ENCODE data around the gene ABCC12. TPM values are rescaled to one million over a fixed set of nuclear protein-coding genes. Genes with fewer than 3 reads are reported as not detected.

The ABCC12 gene
- total RNA-seq, 1 experiment from 2014 or later, result not detected

DNA sequence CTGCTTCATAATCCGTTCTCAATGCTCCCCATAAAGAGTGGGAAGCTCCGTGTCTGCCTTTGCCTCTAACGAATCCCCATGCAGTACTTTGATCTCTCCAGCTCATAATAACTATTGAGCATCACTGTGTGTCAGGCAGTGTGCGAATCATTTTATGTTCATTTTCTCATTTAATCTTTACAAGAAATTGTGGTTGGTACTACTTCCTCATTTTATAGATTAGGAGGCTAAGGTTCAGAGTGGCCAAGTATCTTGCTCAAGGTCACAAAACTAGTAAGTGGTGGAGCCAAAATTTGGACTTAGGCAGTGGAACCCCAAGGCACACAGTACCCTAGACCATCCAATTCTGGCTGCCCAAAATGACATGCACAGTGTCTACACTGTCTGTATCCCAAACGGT lies 44.8 kb downstream of the ABCC12 start:
- Histone ChIP-seq H3K36me3 (ENCODE audit: insufficient read depth, low read length, poor library complexity, severe bottlenecking) (no peaks in the 10 kb centered on the region), H3K27me3 (replicated peaks; ENCODE audit: insufficient read depth, low read depth, low read length, poor library complexity) (peaks cover 28% of the 10 kb centered on the region), H3K4me3 (ENCODE audit: low read depth, low read length, poor library complexity, severe bottlenecking) (no peak overlapping the region), H3K9me3 (ENCODE audit: low read depth, low read length, poor library complexity, severe bottlenecking) (no peaks in the 10 kb centered on the region), H3K27ac (ENCODE audit: low read depth, low read length, poor library complexity, severe bottlenecking) (no peak overlapping the region), H3K4me1 (ENCODE audit: insufficient read depth, low read length, poor library complexity, severe bottlenecking) (no peaks in the 10 kb centered on the region)
- DNase-seq (ENCODE audit: low spot score), result no peak
- POLR2A ChIA-PET (ENCODE audit: low non-redundant PET), result no interaction called here
- BruUV-seq (replicated peaks), result no TSS peak
- CTCF ChIA-PET, result no interaction called here
- intact Hi-C loops (cut with micrococcal nuclease; ENCODE audit: unreplicated experiment), result no loop called here
- TF ChIP-seq EZH2 (IDR thresholded peaks at IDR 0.05; ENCODE audit: borderline replicate concordance, low read depth, low read length, poor library complexity, severe bottlenecking), result no peak
- TF ChIP-seq, protein P1, sequence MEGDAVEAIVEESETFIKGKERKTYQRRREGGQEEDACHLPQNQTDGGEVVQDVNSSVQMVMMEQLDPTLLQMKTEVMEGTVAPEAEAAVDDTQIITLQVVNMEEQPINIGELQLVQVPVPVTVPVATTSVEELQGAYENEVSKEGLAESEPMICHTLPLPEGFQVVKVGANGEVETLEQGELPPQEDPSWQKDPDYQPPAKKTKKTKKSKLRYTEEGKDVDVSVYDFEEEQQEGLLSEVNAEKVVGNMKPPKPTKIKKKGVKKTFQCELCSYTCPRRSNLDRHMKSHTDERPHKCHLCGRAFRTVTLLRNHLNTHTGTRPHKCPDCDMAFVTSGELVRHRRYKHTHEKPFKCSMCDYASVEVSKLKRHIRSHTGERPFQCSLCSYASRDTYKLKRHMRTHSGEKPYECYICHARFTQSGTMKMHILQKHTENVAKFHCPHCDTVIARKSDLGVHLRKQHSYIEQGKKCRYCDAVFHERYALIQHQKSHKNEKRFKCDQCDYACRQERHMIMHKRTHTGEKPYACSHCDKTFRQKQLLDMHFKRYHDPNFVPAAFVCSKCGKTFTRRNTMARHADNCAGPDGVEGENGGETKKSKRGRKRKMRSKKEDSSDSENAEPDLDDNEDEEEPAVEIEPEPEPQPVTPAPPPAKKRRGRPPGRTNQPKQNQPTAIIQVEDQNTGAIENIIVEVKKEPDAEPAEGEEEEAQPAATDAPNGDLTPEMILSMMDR (conservative IDR thresholded peaks at IDR 0.05; ENCODE audit: low read depth, low read length), result no peak

DNA sequence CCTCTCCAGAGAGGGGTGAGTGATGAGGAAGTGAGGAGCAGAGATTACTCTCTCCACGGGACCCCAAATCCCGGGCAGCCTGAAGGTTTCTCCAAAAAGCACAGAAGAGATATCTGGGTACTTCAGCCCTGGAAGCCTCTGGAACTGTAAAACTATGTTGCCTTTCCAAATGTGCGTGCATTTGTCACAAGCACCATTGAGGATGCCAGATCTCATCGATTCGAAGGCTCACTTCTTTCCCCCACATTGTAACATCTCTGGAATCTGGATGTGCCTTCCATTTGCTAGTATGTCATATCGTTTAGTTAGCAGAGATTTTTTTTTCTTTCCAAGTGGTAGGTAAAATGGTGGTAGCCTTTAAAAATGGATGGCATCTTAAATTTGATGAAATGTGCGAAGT lies 45.8 kb downstream of the ABCC12 start:
- H3K4me3 ChIP-seq (ENCODE audit: low read depth, low read length, poor library complexity, severe bottlenecking), result no peak overlapping the region
- intact Hi-C loops (cut with micrococcal nuclease; ENCODE audit: unreplicated experiment), result no loop called here
- no peak for DNase-seq (ENCODE audit: low spot score)
- H3K36me3 ChIP-seq (ENCODE audit: insufficient read depth, low read length, poor library complexity, severe bottlenecking), result no peaks in the 10 kb centered on the region
- H3K4me1 ChIP-seq (ENCODE audit: insufficient read depth, low read length, poor library complexity, severe bottlenecking), result no peaks in the 10 kb centered on the region
- H3K9me3 ChIP-seq (ENCODE audit: low read depth, low read length, poor library complexity, severe bottlenecking), result no peaks in the 10 kb centered on the region
- no TSS peak for BruUV-seq (replicated peaks)
- TF ChIP-seq EZH2 (IDR thresholded peaks at IDR 0.05; ENCODE audit: borderline replicate concordance, low read depth, low read length, poor library complexity, severe bottlenecking), result no peak
- TF ChIP-seq, protein P1 (conservative IDR thresholded peaks at IDR 0.05; ENCODE audit: low read depth, low read length), result no peak
- ChIA-PET POLR2A (ENCODE audit: low non-redundant PET) (no interaction called here), CTCF (no interaction called here)
- no peak overlapping the region for H3K27ac ChIP-seq (ENCODE audit: low read depth, low read length, poor library complexity, severe bottlenecking)
- H3K27me3 ChIP-seq (replicated peaks; ENCODE audit: insufficient read depth, low read depth, low read length, poor library complexity), result peaks cover 28% of the 10 kb centered on the region

DNA sequence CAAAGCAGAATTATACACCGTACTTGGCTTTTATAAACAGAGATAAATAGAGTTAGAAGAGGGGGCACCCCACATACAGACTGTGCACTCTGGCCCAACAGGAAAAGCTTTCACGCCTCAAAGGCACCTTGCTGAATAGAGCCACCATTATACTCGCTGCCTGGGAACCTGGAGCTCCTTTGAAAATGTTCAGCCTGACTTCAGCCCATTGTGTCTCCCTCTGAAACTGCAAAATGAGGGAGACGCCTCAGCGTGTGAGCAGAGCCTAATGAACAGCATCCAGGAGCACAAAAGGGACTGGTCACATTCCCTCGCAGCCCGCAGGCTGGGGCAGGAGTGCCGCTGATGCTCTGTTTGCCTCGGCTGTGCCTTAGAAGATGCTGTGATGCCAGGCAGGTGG lies 46.3 kb downstream of the ABCC12 start:
- Histone ChIP-seq H3K27me3 (replicated peaks; ENCODE audit: insufficient read depth, low read depth, low read length, poor library complexity) (peaks cover 28% of the 10 kb centered on the region), H3K4me3 (ENCODE audit: low read depth, low read length, poor library complexity, severe bottlenecking) (no peak overlapping the region), H3K9me3 (ENCODE audit: low read depth, low read length, poor library complexity, severe bottlenecking) (no peaks in the 10 kb centered on the region), H3K27ac (ENCODE audit: low read depth, low read length, poor library complexity, severe bottlenecking) (no peak overlapping the region), H3K36me3 (ENCODE audit: insufficient read depth, low read length, poor library complexity, severe bottlenecking) (no peaks in the 10 kb centered on the region), H3K4me1 (ENCODE audit: insufficient read depth, low read length, poor library complexity, severe bottlenecking) (no peaks in the 10 kb centered on the region)
- POLR2A ChIA-PET (ENCODE audit: low non-redundant PET), result interaction anchor here (0.7 kb wide), 1 partner anchor 967 kb away, joined by 3 read pairs; no protein-coding TSS in a partner anchor
- DNase-seq (ENCODE audit: low spot score), result no peak
- CTCF ChIA-PET, result interaction anchor here (0.9 kb wide), 1 partner anchor 1072 kb away, joined by 5 read pairs; no protein-coding TSS in a partner anchor
- intact Hi-C loops (cut with micrococcal nuclease; ENCODE audit: unreplicated experiment), result no loop called here
- no TSS peak for BruUV-seq (replicated peaks)
- TF ChIP-seq EZH2 (IDR thresholded peaks at IDR 0.05; ENCODE audit: borderline replicate concordance, low read depth, low read length, poor library complexity, severe bottlenecking), result no peak
- TF ChIP-seq, protein P1 (conservative IDR thresholded peaks at IDR 0.05; ENCODE audit: low read depth, low read length), result no peak

Measured in A673 (cell line).